ENCODE results near the gene GRB2. TPM values are rescaled to one million over a fixed set of nuclear protein-coding genes. Genes with fewer than 3 reads are reported as not detected.
A peak's percentile ranks its signal among the peaks of the same experiment; 100 is the strongest.

The GRB2 gene
- total RNA-seq, 2 experiments from 2014 or later, result 244 to 308 TPM

DNA sequence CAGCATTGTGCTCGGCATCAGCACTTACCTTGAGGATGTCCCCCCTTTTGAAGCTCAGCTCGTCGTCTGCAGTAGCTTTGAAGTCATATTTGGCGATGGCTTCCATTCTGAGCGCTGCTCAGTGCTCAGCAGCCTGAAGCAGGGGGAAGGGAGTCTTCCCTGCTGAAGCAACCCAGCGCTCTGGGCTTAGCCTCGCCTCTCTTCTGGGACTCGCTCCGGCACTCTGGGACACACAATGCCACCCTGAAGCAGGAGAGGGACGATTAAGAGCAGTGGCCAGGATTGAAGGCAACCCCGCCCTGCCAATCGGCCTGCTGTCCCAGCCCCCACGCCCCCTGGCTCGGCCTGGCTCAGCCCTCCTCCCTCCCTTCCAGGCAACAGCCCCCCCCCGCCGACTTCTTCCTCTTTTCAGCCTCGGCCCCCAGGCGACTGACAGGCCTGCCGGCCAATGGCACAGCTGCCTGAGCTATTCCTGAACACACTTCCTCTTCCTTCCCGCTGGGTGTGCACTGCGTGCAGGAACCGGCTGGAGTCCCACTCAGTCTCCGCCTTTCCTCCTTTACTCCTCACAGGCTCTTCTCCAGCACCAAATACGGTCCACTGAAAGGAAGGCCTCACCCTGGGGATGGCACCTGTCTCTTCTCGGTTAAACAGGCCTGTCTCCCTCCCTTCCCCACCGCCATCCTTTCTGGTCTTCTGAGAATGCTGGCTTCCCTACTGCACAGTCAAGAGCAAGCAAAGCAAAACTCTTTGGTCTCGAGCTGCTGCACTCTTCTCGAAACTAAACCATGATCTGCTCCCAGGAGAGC, 11.8 kb downstream of the GRB2 start:
- ChIA-PET CTCF (ENCODE audit: unreplicated experiment) (interaction anchor here (0.7 to 1.7 kb wide), 6 partner anchors 15 to 153 kb away, joined by 3 to 15 read pairs (median 6); partner anchors contain the start of gene SLC25A19), POLR2A (interaction anchor here (0.6 to 6.1 kb wide), 18 partner anchors 10 to 171 kb away, joined by 3 to 55 read pairs (median 6); partner anchors contain the start of genes SLC25A19 and TMEM94)
- intact Hi-C loops (cut with micrococcal nuclease; ENCODE audit: unreplicated experiment), result no loop called here
- DNase-seq (ENCODE audit: low spot score), result peak; percentile 97
- Histone ChIP-seq H3K9me2 (ENCODE audit: insufficient read depth, low read length) (no peaks in the 10 kb centered on the region), H3K27ac (ENCODE audit: low read depth, low read length, poor library complexity, severe bottlenecking) (peak overlapping the region; percentile 56), H3K36me3 (ENCODE audit: insufficient read depth, low read length) (peaks cover 70% of the 10 kb centered on the region), H2AFZ (ENCODE audit: low read length) (no peak overlapping the region), H3K4me1 (ENCODE audit: insufficient read depth, low read length, poor library complexity, severe bottlenecking) (peaks cover 70% of the 10 kb centered on the region), H3K4me3 (ENCODE audit: low read depth, low read length, poor library complexity, severe bottlenecking) (peak overlapping the region; percentile 69), H4K20me1 (ENCODE audit: insufficient read depth, low read length) (peaks cover 75% of the 10 kb centered on the region), H3K79me2 (ENCODE audit: insufficient read depth, low read depth, low read length) (peaks cover 100% of the 10 kb centered on the region), H3K4me2 (ENCODE audit: low read length) (peak overlapping the region; percentile 89), H3K9me3 (ENCODE audit: low read length) (no peaks in the 10 kb centered on the region)
- no TSS peak for BruUV-seq (replicated peaks)
- TF ChIP-seq EZH2phosphoT487 (IDR thresholded peaks at IDR 0.05; ENCODE audit: borderline replicate concordance, low read depth, low read length), result no peak
- TF ChIP-seq CTCF (conservative IDR thresholded peaks at IDR 0.05; ENCODE audit: low read length), result 0 out of 2 replicates have a peak, but pooled peaks have one; percentile 11

DNA sequence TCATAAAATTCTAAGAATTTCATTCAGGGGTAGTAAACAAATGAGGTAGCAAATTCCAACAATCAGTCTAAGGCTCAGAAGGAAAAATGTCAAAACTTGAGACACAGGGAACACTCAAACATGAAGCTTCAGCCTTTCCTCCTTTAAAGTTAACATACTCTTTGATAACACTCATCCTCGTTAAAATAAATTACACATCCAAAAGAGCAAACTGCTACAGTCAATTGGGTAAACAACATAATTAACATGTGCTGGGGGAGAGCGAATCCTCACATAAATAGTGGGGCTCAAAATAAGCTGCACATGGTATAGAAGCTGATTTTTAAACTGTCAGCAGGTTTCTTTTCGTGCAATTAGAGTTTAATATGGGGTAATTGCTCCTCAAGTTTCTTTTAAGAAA, 12.9 kb downstream of the GRB2 start:
- no peak overlapping the region for H2AFZ ChIP-seq (ENCODE audit: low read length)
- no peaks in the 10 kb centered on the region for H3K9me2 ChIP-seq (ENCODE audit: insufficient read depth, low read length)
- no peak overlapping the region for H3K27ac ChIP-seq (ENCODE audit: low read depth, low read length, poor library complexity, severe bottlenecking)
- TF ChIP-seq EZH2phosphoT487 (IDR thresholded peaks at IDR 0.05; ENCODE audit: borderline replicate concordance, low read depth, low read length), result no peak
- no peak for TF ChIP-seq CTCF (conservative IDR thresholded peaks at IDR 0.05; ENCODE audit: low read length)
- peaks cover 100% of the 10 kb centered on the region for H3K79me2 ChIP-seq (ENCODE audit: insufficient read depth, low read depth, low read length)
- intact Hi-C loops (cut with micrococcal nuclease; ENCODE audit: unreplicated experiment), result no loop called here
- BruUV-seq (replicated peaks), result no TSS peak
- no peaks in the 10 kb centered on the region for H3K9me3 ChIP-seq (ENCODE audit: low read length)
- H3K4me2 ChIP-seq (ENCODE audit: low read length), result peak overlapping the region; percentile 89
- H3K4me1 ChIP-seq (ENCODE audit: insufficient read depth, low read length, poor library complexity, severe bottlenecking), result peaks cover 62% of the 10 kb centered on the region
- no peak overlapping the region for H3K4me3 ChIP-seq (ENCODE audit: low read depth, low read length, poor library complexity, severe bottlenecking)
- POLR2A ChIA-PET, result interaction anchor here (0.5 to 6.1 kb wide), 6 partner anchors 12 to 101 kb away, joined by 3 to 55 read pairs (median 6); no protein-coding TSS in a partner anchor
- no peak for DNase-seq (ENCODE audit: low spot score)
- CTCF ChIA-PET (ENCODE audit: unreplicated experiment), result interaction anchor here (1.2 to 1.7 kb wide), 2 partner anchors 47 to 55 kb away, joined by 4 to 15 read pairs; no protein-coding TSS in a partner anchor
- peaks cover 72% of the 10 kb centered on the region for H3K36me3 ChIP-seq (ENCODE audit: insufficient read depth, low read length)
- H4K20me1 ChIP-seq (ENCODE audit: insufficient read depth, low read length), result peaks cover 84% of the 10 kb centered on the region

Measured in OCI-LY7 (cell line).